Omental fat pad (tissue), 4 donors: Measurements from ENCODE around the gene SLC25A27. TPM values are rescaled to one million over a fixed set of nuclear protein-coding genes. Genes with fewer than 3 reads are reported as not detected.
"Not testable (repeated sequence)": the region's sequence is repeated elsewhere in the genome, so short reads cannot be mapped to it uniquely, and the experiment has no call there.

Source experiments
- ATAC-seq: fragments of 150-250 bp; one replicate; pipeline ENCODE4 v1.9.1; 2016; ENCODE audit warnings: mild to moderate bottlenecking, moderate library complexity; ENCODE audit not compliant: low FRiP score
- DNase-seq: peaks from one replicate; pipeline ENCODE4 v3.0.0-alpha.2; 2019; ENCODE audit warnings: low spot score
- CTCF ChIP-seq, 3 donors: fragments of 450-650 bp; IDR thresholded peaks; one replicate each; pipeline ENCODE4 v1.5.1; 2016 to 2017; ENCODE audit warnings: antibody characterized with exemption in 3 of 3, mild to moderate bottlenecking in 3 of 3, moderate library complexity in 2 of 3
- total RNA-seq, 4 donors: library from RNA; depleted of rRNA; stranded (reverse); fragments of >200 nt; gene quantifications; one replicate each; pipeline ENCODE4 v1.1.0, GENCODE V29; 2016

The SLC25A27 gene
- total RNA-seq, 4 donors from 2014 or later = 10.1 to 39.6 (median 27.9) TPM

GRCh38 chr6:46637145-46637544 lies 15.6 kb upstream of the SLC25A27 start:
- TF ChIP-seq CTCF (IDR thresholded peaks at IDR 0.05) = no peak
- DNase-seq (no peak), ATAC-seq (peak; percentile 95)

GRCh38 chr6:46637933-46638332 lies 14.8 kb upstream of the SLC25A27 start:
- no peak for ATAC-seq
- TF ChIP-seq CTCF (IDR thresholded peaks at IDR 0.05) = no peak
- DNase-seq = no peak

GRCh38 chr6:46638650-46639049 lies 14.1 kb upstream of the SLC25A27 start:
- ATAC-seq = no peak
- DNase-seq = no peak
- no peak for TF ChIP-seq CTCF (IDR thresholded peaks at IDR 0.05)

GRCh38 chr6:46642928-46643751 lies 9.6 kb upstream of the SLC25A27 start:
- no peak for TF ChIP-seq CTCF (IDR thresholded peaks at IDR 0.05)
- DNase-seq = no peak
- ATAC-seq = no peak

- ATAC-seq (no peak), DNase-seq (no peak)
- TF ChIP-seq CTCF (IDR thresholded peaks at IDR 0.05) = no peak
Measured at GRCh38 chr6:46645265-46645664, 7.5 kb upstream of the SLC25A27 start.

GRCh38 chr6:46648108-46648507 lies 4.7 kb upstream of the SLC25A27 start:
- ATAC-seq, DNase-seq: not testable (repeated sequence)

GRCh38 chr6:46648869-46649492 lies 3.8 kb upstream of the SLC25A27 start:
- DNase-seq (no peak), ATAC-seq (no peak)
- TF ChIP-seq CTCF (IDR thresholded peaks at IDR 0.05) = no peak
